GM12891 (cell line): ENCODE data around the gene NAV2.

Experiments used
- DNase-seq: peaks from one replicate; pipeline ENCODE4 v3.0.0; 2011; ENCODE audit warnings: low spot score; ENCODE audit not compliant: insufficient read length
- FAIRE-seq: peaks from 2 replicates; lab custom pipeline; 2011; peaks lifted over from hg19 to GRCh38; lab: Jason Lieb, UNC
- PAX5 ChIP-seq: IDR thresholded peaks from 2 replicates; pipeline ENCODE4 v1.6.1; 2011; ENCODE audit warnings: low read length, moderate library complexity, mild to moderate bottlenecking; ENCODE audit not compliant: insufficient read depth, severe bottlenecking
- POLR2A ChIP-seq: IDR thresholded peaks from 2 replicates; pipeline ENCODE4 v1.6.1; 2011; ENCODE audit warnings: low read depth, low read length, control low read depth
- POLR2AphosphoS5 ChIP-seq: IDR thresholded peaks from 2 replicates; pipeline ENCODE4 v1.6.1; 2011; ENCODE audit warnings: low read depth, low read length, control low read depth
- POU2F2 ChIP-seq: IDR thresholded peaks from 2 replicates; pipeline ENCODE4 v1.6.1; 2011; ENCODE audit warnings: low read depth, mild to moderate bottlenecking, control low read depth, low read length, moderate library complexity
- SPI1 ChIP-seq: IDR thresholded peaks from 2 replicates; pipeline ENCODE4 v1.6.1; 2011; ENCODE audit warnings: low read depth, low read length, control low read depth
- TAF1 ChIP-seq: IDR thresholded peaks from 2 replicates; pipeline ENCODE4 v1.6.1; 2011; ENCODE audit warnings: low read depth, low read length, control low read depth

Gene NAV2

GRCh38 chr11:20025332-20025840 lies 312.7 kb downstream of the NAV2 start:
- no peak for DNase-seq

GRCh38 chr11:20026629-20027555 lies 314.3 kb downstream of the NAV2 start:
- no peak for TF ChIP-seq SPI1
- TF ChIP-seq POU2F2, result no peak
- TF ChIP-seq TAF1, result no peak
- no peak for TF ChIP-seq POLR2AphosphoS5
- no peak for TF ChIP-seq PAX5
- no peak for TF ChIP-seq POLR2A
- no peak for DNase-seq
- FAIRE-seq, result no peak

More at GRCh38 chr11:20025332-20025840, 312.7 kb downstream of the NAV2 start:
- no peak for FAIRE-seq
- TF ChIP-seq PAX5, result no peak
- no peak for TF ChIP-seq POLR2AphosphoS5
- TF ChIP-seq POU2F2, result no peak
- TF ChIP-seq TAF1, result no peak
- no peak for TF ChIP-seq POLR2A
- TF ChIP-seq SPI1, result no peak

- FAIRE-seq, result no peak
- DNase-seq, result no peak
- no peak for TF ChIP-seq POLR2A
- TF ChIP-seq TAF1, result no peak
- no peak for TF ChIP-seq PAX5
- no peak for TF ChIP-seq POU2F2
- TF ChIP-seq SPI1, result no peak
- no peak for TF ChIP-seq POLR2AphosphoS5
Measured at GRCh38 chr11:20027556-20028013, 314.9 kb downstream of the NAV2 start.

- no peak for DNase-seq
- no peak for FAIRE-seq
- TF ChIP-seq PAX5 (no peak), POLR2AphosphoS5 (no peak), POU2F2 (no peak), SPI1 (no peak), TAF1 (no peak), POLR2A (no peak)
Measured at GRCh38 chr11:20029193-20029592, 316.6 kb downstream of the NAV2 start.

GRCh38 chr11:20030472-20030871 lies 317.8 kb downstream of the NAV2 start:
- DNase-seq, result no peak
- no peak for FAIRE-seq
- no peak for TF ChIP-seq POLR2AphosphoS5
- TF ChIP-seq POU2F2, result no peak
- TF ChIP-seq TAF1, result no peak
- TF ChIP-seq SPI1, result no peak
- TF ChIP-seq POLR2A, result no peak
- no peak for TF ChIP-seq PAX5

GRCh38 chr11:20031155-20032001 lies 318.7 kb downstream of the NAV2 start:
- TF ChIP-seq POU2F2, result no peak
- TF ChIP-seq PAX5, result no peak
- no peak for TF ChIP-seq TAF1
- no peak for TF ChIP-seq POLR2A
- TF ChIP-seq SPI1, result no peak
- TF ChIP-seq POLR2AphosphoS5, result no peak
- FAIRE-seq, result no peak
- no peak for DNase-seq

- no peak for DNase-seq
- no peak for TF ChIP-seq TAF1
- TF ChIP-seq POLR2A, result no peak
- TF ChIP-seq SPI1, result no peak
- FAIRE-seq, result no peak
Measured at GRCh38 chr11:20032127-20032526, 319.5 kb downstream of the NAV2 start.

GRCh38 chr11:20032577-20033260 lies 320.1 kb downstream of the NAV2 start:
- TF ChIP-seq TAF1 (no peak), POLR2A (no peak), POLR2AphosphoS5 (no peak), SPI1 (no peak), POU2F2 (no peak), PAX5 (no peak)
- FAIRE-seq, result no peak

GRCh38 chr11:20033806-20034205 lies 321.2 kb downstream of the NAV2 start:
- FAIRE-seq (no peak), DNase-seq (no peak)
- TF ChIP-seq PAX5 (no peak), TAF1 (no peak), POLR2A (no peak), POLR2AphosphoS5 (no peak), SPI1 (no peak), POU2F2 (no peak)

More at GRCh38 chr11:20032577-20033260, 320.1 kb downstream of the NAV2 start:
- DNase-seq, result no peak
